ENCODE data around the gene NKAIN1. TPM values are rescaled to one million over a fixed set of nuclear protein-coding genes. Genes with fewer than 3 reads are reported as not detected.

Gene NKAIN1
- total RNA-seq, 4 donors from 2014 or later = 0.55 TPM; not detected in 3

GRCh38 chr1:31228986-31229385 is 10.7 kb downstream of the NKAIN1 start:
- DNase-seq = no peak
- Histone ChIP-seq H3K4me1 (no peaks in the 10 kb centered on the region), H3K27me3 (no peaks in the 10 kb centered on the region), H3K4me3 (no peak overlapping the region), H3K27ac (no peak overlapping the region), H3K36me3 (no peaks in the 10 kb centered on the region), H3K9me3 (no peaks in the 10 kb centered on the region)
- TF ChIP-seq CTCF (IDR thresholded peaks at IDR 0.05) (no peak), POLR2A (IDR thresholded peaks at IDR 0.05) (no peak)
- intact Hi-C loops (cut with DNase I; ENCODE audit: low total_unique reads) = no loop called here

- Histone ChIP-seq H3K4me3 (no peak overlapping the region), H3K27ac (no peak overlapping the region)
- intact Hi-C loops (cut with DNase I; ENCODE audit: low total_unique reads) = no loop called here
Measured at GRCh38 chr1:31227891-31228568, 11.7 kb downstream of the NKAIN1 start.

GRCh38 chr1:31224068-31224467 is 15.6 kb downstream of the NKAIN1 start:
- TF ChIP-seq CTCF (IDR thresholded peaks at IDR 0.05) = no peak
- no peak for TF ChIP-seq POLR2A (IDR thresholded peaks at IDR 0.05)
- no peak for DNase-seq
- Histone ChIP-seq H3K36me3 (no peaks in the 10 kb centered on the region), H3K27me3 (no peaks in the 10 kb centered on the region), H3K4me3 (no peak overlapping the region), H3K27ac (no peak overlapping the region), H3K4me1 (no peaks in the 10 kb centered on the region), H3K9me3 (no peaks in the 10 kb centered on the region)
- intact Hi-C loops (cut with DNase I; ENCODE audit: low total_unique reads) = no loop called here

More at GRCh38 chr1:31227891-31228568, 11.7 kb downstream of the NKAIN1 start:
- Histone ChIP-seq H3K9me3 (no peaks in the 10 kb centered on the region), H3K4me1 (no peaks in the 10 kb centered on the region), H3K36me3 (no peaks in the 10 kb centered on the region), H3K27me3 (no peaks in the 10 kb centered on the region)
- TF ChIP-seq CTCF (IDR thresholded peaks at IDR 0.05) (no peak), POLR2A (IDR thresholded peaks at IDR 0.05) (no peak)
- no peak for DNase-seq

GRCh38 chr1:31222176-31222575 is 17.5 kb downstream of the NKAIN1 start:
- no peaks in the 10 kb centered on the region for H3K4me1 ChIP-seq
- no peak for TF ChIP-seq CTCF (IDR thresholded peaks at IDR 0.05)
- no peak for TF ChIP-seq POLR2A (IDR thresholded peaks at IDR 0.05)
- H3K9me3 ChIP-seq = no peaks in the 10 kb centered on the region
- H3K4me3 ChIP-seq = no peak overlapping the region
- H3K36me3 ChIP-seq = no peaks in the 10 kb centered on the region
- H3K27me3 ChIP-seq = no peaks in the 10 kb centered on the region
- intact Hi-C loops (cut with DNase I; ENCODE audit: low total_unique reads) = no loop called here
- no peak overlapping the region for H3K27ac ChIP-seq
- DNase-seq = no peak

- Histone ChIP-seq H3K36me3 (no peaks in the 10 kb centered on the region), H3K9me3 (no peaks in the 10 kb centered on the region), H3K4me1 (peaks cover 0 to 4% of the 10 kb centered on the region in 2 donors), H3K4me3 (no peak overlapping the region), H3K27ac (no peak overlapping the region), H3K27me3 (no peaks in the 10 kb centered on the region)
- intact Hi-C loops (cut with DNase I; ENCODE audit: low total_unique reads) = no loop called here
- no peak for DNase-seq
- TF ChIP-seq POLR2A (IDR thresholded peaks at IDR 0.05) = no peak
- TF ChIP-seq CTCF (IDR thresholded peaks at IDR 0.05) = no peak
Measured at GRCh38 chr1:31221072-31221471, 18.6 kb downstream of the NKAIN1 start.

Data from uterus (tissue), 4 donors.